Left renal cortex interstitium (tissue), 4 donors: ENCODE measurements around the gene NAIF1. TPM values are rescaled to one million over a fixed set of nuclear protein-coding genes. Genes with fewer than 3 reads are reported as not detected.
"Not testable (repeated sequence)": the region's sequence is repeated elsewhere in the genome, so short reads cannot be mapped to it uniquely, and the experiment has no call there.

ENCODE experiments used
- DNase-seq, 4 donors: peaks; one replicate each; pipeline ENCODE4 v3.0.0-alpha.2; 2013; ENCODE audit warnings: low read depth in 4 of 4, low spot score in 2 of 4, missing footprints in 1 of 4
- polyA plus RNA-seq, 4 donors: library from polyadenylated mRNA; unstranded; fragments of 120-200 nt; gene quantifications; one replicate each; pipeline ENCODE4 v1.2.1, GENCODE V29; 2013; ENCODE audit not compliant: insufficient read length in 4 of 4

The NAIF1 gene
- polyA plus RNA-seq, 4 donors = 9.5 to 12.0 (median 10.6) TPM

GRCh38 chr9:128062846-128063831, 4.0 kb downstream of the NAIF1 start:
- no peak for DNase-seq

GRCh38 chr9:128062279-128062678, 4.8 kb downstream of the NAIF1 start:
- DNase-seq = no peak

- DNase-seq = no peak
Measured at GRCh38 chr9:128061275-128061960, 5.7 kb downstream of the NAIF1 start.

- DNase-seq = no peak
Measured at GRCh38 chr9:128059365-128059983, 7.6 kb downstream of the NAIF1 start.

GRCh38 chr9:128057724-128058409, 9.3 kb downstream of the NAIF1 start:
- DNase-seq = no peak

GRCh38 chr9:128056887-128057723, 10.0 kb downstream of the NAIF1 start:
- no peak for DNase-seq

- DNase-seq = no peak
Measured at GRCh38 chr9:128056086-128056485, 11.0 kb downstream of the NAIF1 start.

GRCh38 chr9:128055344-128056040, 11.6 kb downstream of the NAIF1 start:
- DNase-seq = no peak

GRCh38 chr9:128054087-128054486, 13.0 kb downstream of the NAIF1 start:
- no peak for DNase-seq

- no peak for DNase-seq
Measured at GRCh38 chr9:128053560-128053959, 13.6 kb downstream of the NAIF1 start.

- DNase-seq = no peak
Measured at GRCh38 chr9:128051932-128052709, 15.0 kb downstream of the NAIF1 start.

GRCh38 chr9:128049843-128050242, 17.3 kb downstream of the NAIF1 start:
- DNase-seq = no peak

- no peak for DNase-seq
Measured at GRCh38 chr9:128048663-128049062, 18.5 kb downstream of the NAIF1 start.

- no peak for DNase-seq
Measured at GRCh38 chr9:128047231-128047630, 19.9 kb downstream of the NAIF1 start.

GRCh38 chr9:128045831-128046230, 21.3 kb downstream of the NAIF1 start:
- no peak for DNase-seq

- not testable (repeated sequence) for DNase-seq
Measured at GRCh38 chr9:128045409-128045808, 21.7 kb downstream of the NAIF1 start.

- DNase-seq = no peak
Measured at GRCh38 chr9:128043467-128043868, 23.7 kb downstream of the NAIF1 start.

GRCh38 chr9:128042043-128042442, 25.1 kb downstream of the NAIF1 start:
- no peak for DNase-seq
